Inflammatory macrophage treated with lipopolysaccharide for 1 hour (primary cell): ENCODE results near the gene R3HDM2.

ENCODE experiments used
- DNase-seq, 2 donors: peaks; one replicate each; pipeline ENCODE4 v3.0.0-alpha.2; 2020 to 2022

Gene R3HDM2

GRCh38 chr12:57237932-57238853 is 192.7 kb downstream of the R3HDM2 start:
- DNase-seq = no peak

GRCh38 chr12:57237596-57237931 is 193.3 kb downstream of the R3HDM2 start:
- no peak for DNase-seq

GRCh38 chr12:57236925-57237595 is 193.8 kb downstream of the R3HDM2 start:
- DNase-seq = no peak

GRCh38 chr12:57236201-57236924 is 194.5 kb downstream of the R3HDM2 start:
- no peak for DNase-seq

GRCh38 chr12:57235728-57236131 is 195.1 kb downstream of the R3HDM2 start:
- DNase-seq = no peak

GRCh38 chr12:57235017-57235727 is 195.7 kb downstream of the R3HDM2 start:
- no peak for DNase-seq

- DNase-seq = peak; percentile 60 to 67
Observed at GRCh38 chr12:57234571-57235016, 196.2 kb downstream of the R3HDM2 start.

GRCh38 chr12:57234233-57234570 is 196.6 kb downstream of the R3HDM2 start:
- DNase-seq = no peak

- DNase-seq = peak; percentile 50 to 76
Observed at GRCh38 chr12:57233357-57234232, 197.2 kb downstream of the R3HDM2 start.

GRCh38 chr12:57232156-57232756 is 198.6 kb downstream of the R3HDM2 start:
- DNase-seq = no peak

GRCh38 chr12:57231276-57232021 is 199.4 kb downstream of the R3HDM2 start:
- no peak for DNase-seq

GRCh38 chr12:57230381-57231155 is 200.3 kb downstream of the R3HDM2 start:
- no peak for DNase-seq

GRCh38 chr12:57229634-57230380 is 201.0 kb downstream of the R3HDM2 start, which contains the start of gene SHMT2:
SHMT2 (plus strand) TSS chr12:57229711; CDS start chr12:57229779, 68 bp downstream.
- DNase-seq = peak; percentile 94 to 98

GRCh38 chr12:57229046-57229633 is 201.7 kb downstream of the R3HDM2 start:
- peak; percentile 52 to 54 for DNase-seq

GRCh38 chr12:57227315-57228115 is 203.3 kb downstream of the R3HDM2 start:
- DNase-seq = no peak

GRCh38 chr12:57226588-57227314 is 204.1 kb downstream of the R3HDM2 start:
- no peak for DNase-seq

GRCh38 chr12:57225680-57226210 is 205.1 kb downstream of the R3HDM2 start:
- DNase-seq = no peak
